Upper lobe of left lung (tissue), 6 donors: Measurements from ENCODE around the gene PABPN1. TPM values are rescaled to one million over a fixed set of nuclear protein-coding genes. Genes with fewer than 3 reads are reported as not detected.

Experiments used
- ATAC-seq, 2 donors: fragments of 200-7000 bp; cut with Tn5 transposase; one replicate each; pipeline ENCODE4 v1.9.1; 2022; ENCODE audit warnings: mild to moderate bottlenecking in 2 of 2, moderate library complexity in 2 of 2; ENCODE audit not compliant: low FRiP score in 2 of 2
- DNase-seq, 2 donors: peaks; one replicate each; pipeline ENCODE4 v3.0.0-alpha.2; 2019 to 2020
- H3K27ac ChIP-seq, 4 donors: fragments of 200-600 bp; sonication (generic); one replicate each; pipeline ENCODE4 v1.5.1; 2016 to 2019
- H3K27me3 ChIP-seq, 4 donors: fragments of 200-600 bp; sonication (generic); one replicate each; pipeline ENCODE4 v1.5.1; 2017 to 2019
- H3K36me3 ChIP-seq, 4 donors: fragments of 200-600 bp; sonication (generic); one replicate each; pipeline ENCODE4 v1.5.1; 2016 to 2019
- H3K4me1 ChIP-seq, 4 donors: fragments of 200-600 bp; sonication (generic); one replicate each; pipeline ENCODE4 v1.5.1; 2018 to 2019
- H3K4me3 ChIP-seq, 4 donors: fragments of 200-600 bp; sonication (generic); one replicate each; pipeline ENCODE4 v1.5.1; 2017 to 2019; ENCODE audit warnings: mild to moderate bottlenecking in 2 of 4, moderate library complexity in 1 of 4
- H3K9me3 ChIP-seq, 4 donors: fragments of 200-600 bp; sonication (generic); one replicate each; pipeline ENCODE4 v1.5.1; 2018 to 2019
- CTCF ChIP-seq, 6 experiments: fragments of 450-650 bp in 4 of 6; fragments of 200-600 bp in 2 of 6; sonication (generic) in 2 of 6; IDR thresholded peaks; one replicate each; pipeline ENCODE4 v1.5.1; 2016 to 2019; ENCODE audit warnings: antibody characterized with exemption in 6 of 6
- EP300 ChIP-seq, 4 donors: sonication (generic); formaldehyde crosslinking; IDR thresholded peaks; one replicate each; pipeline ENCODE4 v1.5.1; 2017; ENCODE audit warnings: antibody characterized with exemption in 4 of 4, control low read depth in 2 of 4
- POLR2A ChIP-seq, 4 donors: fragments of 450-650 bp; IDR thresholded peaks; one replicate each; pipeline ENCODE4 v1.5.1; 2016 to 2017; ENCODE audit warnings: antibody characterized with exemption in 4 of 4, mild to moderate bottlenecking in 2 of 4
- POLR2AphosphoS5 ChIP-seq, 2 donors: sonication (generic); formaldehyde crosslinking; IDR thresholded peaks; one replicate each; pipeline ENCODE4 v1.5.1; 2017; ENCODE audit warnings: antibody characterized with exemption in 2 of 2
- WGBS, 2 donors: methylation state at CpG; one replicate each; pipeline ENCODE4 v1.1.5; 2017 to 2018; 5-methylcytosine and 5-hydroxymethylcytosine counted together
- total RNA-seq, 6 donors: library from RNA; depleted of rRNA in 4 of 6; stranded (reverse); fragments of >200 nt in 4 of 6; gene quantifications; one replicate each; pipeline versions ENCODE4 v1.1.0 to v1.2.1, GENCODE V29; 2016 to 2021
- donor health status: DM: no; HTN: no; CAD: no; lungs with moderate emphysema.
- donor health status: DM: no; HTN: yes; CAD: no; lungs with severe emphysema.

The PABPN1 gene
- total RNA-seq, 6 donors from 2014 or later, result 47.6 to 325 (median 85.7) TPM

GRCh38 chr14:23319746-23320583 lies 1.3 kb upstream of the PABPN1 start:
- H3K4me1 ChIP-seq, result peaks cover 14 to 23% (median 21%) of the 10 kb centered on the region in 4 donors
- no peak for ATAC-seq
- H3K4me3 ChIP-seq, result peak overlapping the region in 3 of 4 donors; percentile 42 to 97 (median 88)
- H3K36me3 ChIP-seq, result peaks cover 0 to 28% (median 21%) of the 10 kb centered on the region in 4 donors
- H3K27me3 ChIP-seq, result no peaks in the 10 kb centered on the region
- WGBS, 2 donors, result 80 to 84% methylated on average over 17 of the region's 17 CpGs
- H3K9me3 ChIP-seq, result no peaks in the 10 kb centered on the region
- peak overlapping the region; percentile 92 to 99 (median 96) for H3K27ac ChIP-seq
- no peak for TF ChIP-seq POLR2AphosphoS5 (IDR thresholded peaks at IDR 0.05)
- TF ChIP-seq EP300 (IDR thresholded peaks at IDR 0.05), result no peak
- no peak for TF ChIP-seq CTCF (IDR thresholded peaks at IDR 0.05)
- no peak for TF ChIP-seq POLR2A (IDR thresholded peaks at IDR 0.05)
- DNase-seq, result no peak

- TF ChIP-seq CTCF (IDR thresholded peaks at IDR 0.05) (no peak), POLR2A (IDR thresholded peaks at IDR 0.05) (no peak), EP300 (IDR thresholded peaks at IDR 0.05) (peak in 1 of 4 donors; percentile 3), POLR2AphosphoS5 (IDR thresholded peaks at IDR 0.05) (peak in 1 of 2 donors; percentile 14)
- Histone ChIP-seq H3K36me3 (peaks cover 0 to 43% (median 30%) of the 10 kb centered on the region in 4 donors), H3K9me3 (no peaks in the 10 kb centered on the region), H3K4me3 (peak overlapping the region; percentile 87 to 97 (median 92)), H3K4me1 (peaks cover 14 to 23% (median 21%) of the 10 kb centered on the region in 4 donors), H3K27ac (peak overlapping the region; percentile 95 to 99 (median 99)), H3K27me3 (no peaks in the 10 kb centered on the region)
- WGBS, 2 donors, result 1% methylated on average over 16 to 49 of the region's 64 CpGs
- ATAC-seq (peak in 1 of 2 donors; percentile 59), DNase-seq (peak in 1 of 2 donors; percentile 36)
These were observed 603 bp downstream of the PABPN1 start for GRCh38 chr14:23321572-23322547.

GRCh38 chr14:23322568-23323517 lies 1.6 kb downstream of the PABPN1 start:
- H3K27me3 ChIP-seq, result no peaks in the 10 kb centered on the region
- DNase-seq (no peak), ATAC-seq (no peak)
- H3K9me3 ChIP-seq, result no peaks in the 10 kb centered on the region
- peak overlapping the region; percentile 87 to 97 (median 92) for H3K4me3 ChIP-seq
- 55% methylated on average over 10 of the region's 10 CpGs for WGBS, 2 donors
- peaks cover 14 to 23% (median 21%) of the 10 kb centered on the region in 4 donors for H3K4me1 ChIP-seq
- TF ChIP-seq CTCF (IDR thresholded peaks at IDR 0.05) (no peak), EP300 (IDR thresholded peaks at IDR 0.05) (no peak), POLR2AphosphoS5 (IDR thresholded peaks at IDR 0.05) (no peak), POLR2A (IDR thresholded peaks at IDR 0.05) (no peak)
- peaks cover 0 to 40% (median 30%) of the 10 kb centered on the region in 4 donors for H3K36me3 ChIP-seq
- peak overlapping the region in 2 of 4 donors; percentile 99 for H3K27ac ChIP-seq
